Mesendoderm (in vitro differentiated cells): ENCODE data around the gene PBX4.

Experiments
- DNase-seq: peaks from one replicate; pipeline ENCODE4 v3.0.0; 2013
- H2AK5ac ChIP-seq: 2 replicates; pipeline ENCODE4 v1.6.1; 2013; ENCODE audit warnings: low read length, inconsistent platforms
- H2BK120ac ChIP-seq: 2 replicates; pipeline ENCODE4 v1.6.1; 2013; ENCODE audit warnings: low read depth, mild to moderate bottlenecking, low read length, moderate library complexity, mixed read lengths
- H2BK15ac ChIP-seq: replicated peaks from 2 replicates; pipeline ENCODE4 v1.6.1; 2013; ENCODE audit warnings: low read depth, mild to moderate bottlenecking, moderate library complexity
- H2BK5ac ChIP-seq: 2 replicates; pipeline ENCODE4 v1.6.1; 2013; ENCODE audit warnings: low read length, inconsistent platforms
- H3K18ac ChIP-seq: 2 replicates; pipeline ENCODE4 v1.6.1; 2013; ENCODE audit warnings: mild to moderate bottlenecking, low read length, mixed read lengths
- H3K23ac ChIP-seq: one replicate; pipeline ENCODE4 v1.6.1; 2013; ENCODE audit warnings: low read length
- H3K27ac ChIP-seq: 2 replicates; pipeline ENCODE4 v1.5.1; 2013; ENCODE audit warnings: low read depth, mild to moderate bottlenecking, inconsistent platforms, low read length, moderate library complexity
- H3K27me3 ChIP-seq: 2 replicates; pipeline ENCODE4 v1.6.1; 2013; ENCODE audit warnings: low read length, control low read depth, mild to moderate bottlenecking, inconsistent platforms; ENCODE audit not compliant: insufficient read depth, poor library complexity
- H3K36me3 ChIP-seq: 2 replicates; pipeline ENCODE4 v1.6.1; 2013; ENCODE audit warnings: low read length, inconsistent platforms; ENCODE audit not compliant: control insufficient read depth, insufficient read depth
- H3K4ac ChIP-seq: one replicate; pipeline ENCODE4 v1.6.1; 2013; ENCODE audit warnings: low read depth, mild to moderate bottlenecking, low read length, moderate library complexity
- H3K4me1 ChIP-seq: 2 replicates; pipeline ENCODE4 v1.6.1; 2013; ENCODE audit warnings: low read depth, low read length, inconsistent platforms; ENCODE audit not compliant: control insufficient read depth
- H3K4me2 ChIP-seq: 2 replicates; pipeline ENCODE4 v1.6.1; 2013; ENCODE audit warnings: low read length
- H3K4me3 ChIP-seq: 2 replicates; pipeline ENCODE4 v1.5.1; 2013; ENCODE audit warnings: mild to moderate bottlenecking, low read length
- H3K56ac ChIP-seq: one replicate; pipeline ENCODE4 v1.6.1; 2013; ENCODE audit warnings: low read length
- H3K79me1 ChIP-seq: 2 replicates; pipeline ENCODE4 v1.6.1; 2013; ENCODE audit warnings: low read length, inconsistent platforms
- H3K79me2 ChIP-seq: 2 replicates; pipeline ENCODE4 v1.6.1; 2013; ENCODE audit warnings: mild to moderate bottlenecking, low read length; ENCODE audit not compliant: control insufficient read depth, insufficient read depth
- H3K9ac ChIP-seq: 2 replicates; pipeline ENCODE4 v1.6.1; 2013; ENCODE audit warnings: low read length, inconsistent platforms
- H4K5ac ChIP-seq: one replicate; pipeline ENCODE4 v1.6.1; 2013; ENCODE audit warnings: low read length
- H4K8ac ChIP-seq: one replicate; pipeline ENCODE4 v1.6.1; 2013; ENCODE audit warnings: low read depth, mild to moderate bottlenecking, control low read depth, low read length, moderate library complexity
- WGBS: extraction: QIAGEN DNeasy Blood & Tissue Kit; methylation state at CpG from one replicate; pipeline ENCODE4 v1.1.7; 2013; ENCODE audit warnings: low lambda C conversion rate, missing lambda C conversion rate; ENCODE audit not compliant: insufficient coverage; ENCODE audit errors: extremely low coverage; 5-methylcytosine and 5-hydroxymethylcytosine counted together

The PBX4 gene

DNA sequence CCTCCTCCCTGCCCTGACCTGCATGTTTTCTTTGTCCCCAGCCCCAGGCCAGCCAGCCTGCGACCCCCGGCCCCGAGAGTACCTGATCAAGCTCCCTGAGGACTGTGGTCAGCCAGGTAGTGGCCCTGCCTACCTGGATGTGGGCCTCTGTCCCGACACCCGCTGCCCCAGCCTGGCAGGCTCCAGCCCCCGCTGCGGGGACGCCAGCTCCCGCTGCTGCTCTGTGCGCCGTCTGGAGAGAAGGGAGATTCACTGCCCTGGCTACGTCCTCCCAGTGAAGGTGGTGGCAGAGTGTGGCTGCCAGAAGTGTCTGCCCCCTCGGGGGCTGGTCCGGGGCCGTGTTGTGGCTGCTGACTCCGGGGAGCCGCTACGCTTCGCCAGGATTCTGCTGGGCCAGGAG, 74.8 kb downstream of the PBX4 start:
- Histone ChIP-seq H2AK5ac (no peak overlapping the region), H2BK5ac (no peak overlapping the region), H3K27me3 (peaks cover 2% of the 10 kb centered on the region), H3K23ac (no peak overlapping the region), H3K18ac (no peak overlapping the region), H3K79me1 (no peaks in the 10 kb centered on the region), H4K5ac (no peak overlapping the region), H3K4me1 (peaks cover 2% of the 10 kb centered on the region), H3K4ac (no peak overlapping the region), H2BK15ac (no peak overlapping the region), H3K4me2 (no peak overlapping the region), H3K27ac (no peak overlapping the region), H4K8ac (no peak overlapping the region), H3K9ac (no peak overlapping the region), H2BK120ac (no peak overlapping the region), H3K79me2 (no peaks in the 10 kb centered on the region), H3K36me3 (no peaks in the 10 kb centered on the region), H3K4me3 (no peak overlapping the region), H3K56ac (no peak overlapping the region)
- WGBS = no CpG with 5 or more reads among the region's 19 CpGs
- no peak for DNase-seq

DNA sequence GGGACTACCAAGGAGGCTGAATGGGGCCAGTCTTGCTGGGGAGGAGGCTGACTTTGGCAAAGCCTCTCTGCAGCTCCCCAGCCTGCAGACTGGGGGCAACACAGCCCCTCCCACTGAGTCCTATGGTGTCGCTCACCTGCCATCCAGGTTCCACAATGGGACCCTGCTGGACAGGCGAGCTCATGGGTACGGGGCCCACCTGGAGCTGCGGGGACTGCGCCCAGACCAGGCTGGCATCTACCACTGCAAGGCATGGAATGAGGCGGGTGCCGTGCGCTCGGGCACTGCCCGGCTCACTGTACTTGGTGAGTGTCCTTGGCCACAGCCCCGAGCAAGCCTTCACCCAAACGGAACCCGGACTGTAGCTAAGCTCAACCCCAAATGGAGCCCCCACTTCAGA, 75.4 kb downstream of the PBX4 start:
- Histone ChIP-seq H3K9ac (no peak overlapping the region), H2AK5ac (no peak overlapping the region), H4K8ac (no peak overlapping the region), H3K4me3 (no peak overlapping the region), H4K5ac (no peak overlapping the region), H3K23ac (no peak overlapping the region), H3K4ac (no peak overlapping the region), H3K27me3 (peaks cover 2% of the 10 kb centered on the region), H2BK15ac (no peak overlapping the region), H3K18ac (no peak overlapping the region), H3K56ac (no peak overlapping the region), H3K79me1 (no peaks in the 10 kb centered on the region), H3K4me2 (no peak overlapping the region), H2BK120ac (no peak overlapping the region), H3K27ac (no peak overlapping the region), H3K36me3 (no peaks in the 10 kb centered on the region), H2BK5ac (no peak overlapping the region), H3K79me2 (no peaks in the 10 kb centered on the region), H3K4me1 (peaks cover 2% of the 10 kb centered on the region)
- WGBS = no CpG with 5 or more reads among the region's 13 CpGs
- DNase-seq = no peak

DNA sequence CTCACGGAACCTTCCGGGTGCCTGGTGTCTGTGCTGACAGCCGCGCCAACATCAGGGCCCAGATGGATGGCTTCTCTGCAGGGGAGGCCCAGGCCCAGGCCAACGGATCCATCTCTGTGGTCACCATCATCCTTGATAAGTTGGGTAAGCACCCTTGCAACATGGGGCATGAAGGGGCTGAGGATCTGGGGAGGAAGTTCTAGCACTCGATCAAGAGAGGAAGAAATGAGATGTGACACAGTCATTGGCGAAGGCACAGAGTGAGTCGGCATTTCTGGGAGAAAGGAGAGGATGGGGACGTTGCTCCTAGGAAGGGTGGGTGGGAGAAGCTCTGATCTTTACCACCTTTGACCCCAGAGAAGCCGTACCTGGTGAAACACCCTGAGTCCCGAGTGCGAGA, 76.0 kb downstream of the PBX4 start:
- no peak overlapping the region for H3K23ac ChIP-seq
- H3K4me1 ChIP-seq = peaks cover 2% of the 10 kb centered on the region
- no peak overlapping the region for H3K18ac ChIP-seq
- no peaks in the 10 kb centered on the region for H3K79me1 ChIP-seq
- no peaks in the 10 kb centered on the region for H3K36me3 ChIP-seq
- no peak overlapping the region for H3K56ac ChIP-seq
- H4K8ac ChIP-seq = no peak overlapping the region
- no peak overlapping the region for H2BK5ac ChIP-seq
- no peak for DNase-seq
- H3K27me3 ChIP-seq = peaks cover 2% of the 10 kb centered on the region
- no peak overlapping the region for H2BK15ac ChIP-seq
- no peak overlapping the region for H3K9ac ChIP-seq
- H3K4me2 ChIP-seq = no peak overlapping the region
- H3K4ac ChIP-seq = no peak overlapping the region
- no CpG with 5 or more reads among the region's 12 CpGs for WGBS
- H3K4me3 ChIP-seq = no peak overlapping the region
- no peak overlapping the region for H2AK5ac ChIP-seq
- no peak overlapping the region for H2BK120ac ChIP-seq
- no peak overlapping the region for H4K5ac ChIP-seq
- no peak overlapping the region for H3K27ac ChIP-seq
- H3K79me2 ChIP-seq = no peaks in the 10 kb centered on the region

DNA sequence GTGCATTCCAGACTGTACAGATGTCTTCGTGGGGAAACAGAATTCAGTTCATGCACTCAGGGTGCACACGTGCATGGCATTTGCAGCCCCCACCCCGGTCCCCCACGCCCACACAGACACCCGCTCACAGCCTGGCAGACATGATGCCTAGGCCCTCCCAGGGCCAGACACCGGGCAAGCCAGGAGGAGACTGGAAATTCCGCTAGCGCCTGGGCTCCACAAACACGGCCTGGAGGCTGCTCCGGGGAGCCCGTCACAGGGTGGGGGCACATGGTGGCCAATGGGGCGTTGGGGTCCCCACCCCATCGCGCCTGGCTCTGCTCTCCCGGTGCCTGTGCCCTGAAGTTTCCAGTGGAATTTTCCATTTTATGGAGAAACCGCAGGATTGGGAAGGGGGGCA, 76.9 kb downstream of the PBX4 start:
- DNase-seq = no peak
- no peak overlapping the region for H4K5ac ChIP-seq
- no peak overlapping the region for H3K18ac ChIP-seq
- no peak overlapping the region for H4K8ac ChIP-seq
- peaks cover 2% of the 10 kb centered on the region for H3K27me3 ChIP-seq
- H3K27ac ChIP-seq = no peak overlapping the region
- H3K4ac ChIP-seq = no peak overlapping the region
- no peaks in the 10 kb centered on the region for H3K79me1 ChIP-seq
- H2BK15ac ChIP-seq = no peak overlapping the region
- no peak overlapping the region for H3K4me2 ChIP-seq
- no peak overlapping the region for H2BK120ac ChIP-seq
- no peak overlapping the region for H2BK5ac ChIP-seq
- no peak overlapping the region for H3K9ac ChIP-seq
- no peaks in the 10 kb centered on the region for H3K79me2 ChIP-seq
- H3K23ac ChIP-seq = no peak overlapping the region
- no peak overlapping the region for H3K4me3 ChIP-seq
- no peak overlapping the region for H2AK5ac ChIP-seq
- WGBS = no CpG with 5 or more reads among the region's 16 CpGs
- H3K36me3 ChIP-seq = no peaks in the 10 kb centered on the region
- no peak overlapping the region for H3K56ac ChIP-seq
- peaks cover 2% of the 10 kb centered on the region for H3K4me1 ChIP-seq

DNA sequence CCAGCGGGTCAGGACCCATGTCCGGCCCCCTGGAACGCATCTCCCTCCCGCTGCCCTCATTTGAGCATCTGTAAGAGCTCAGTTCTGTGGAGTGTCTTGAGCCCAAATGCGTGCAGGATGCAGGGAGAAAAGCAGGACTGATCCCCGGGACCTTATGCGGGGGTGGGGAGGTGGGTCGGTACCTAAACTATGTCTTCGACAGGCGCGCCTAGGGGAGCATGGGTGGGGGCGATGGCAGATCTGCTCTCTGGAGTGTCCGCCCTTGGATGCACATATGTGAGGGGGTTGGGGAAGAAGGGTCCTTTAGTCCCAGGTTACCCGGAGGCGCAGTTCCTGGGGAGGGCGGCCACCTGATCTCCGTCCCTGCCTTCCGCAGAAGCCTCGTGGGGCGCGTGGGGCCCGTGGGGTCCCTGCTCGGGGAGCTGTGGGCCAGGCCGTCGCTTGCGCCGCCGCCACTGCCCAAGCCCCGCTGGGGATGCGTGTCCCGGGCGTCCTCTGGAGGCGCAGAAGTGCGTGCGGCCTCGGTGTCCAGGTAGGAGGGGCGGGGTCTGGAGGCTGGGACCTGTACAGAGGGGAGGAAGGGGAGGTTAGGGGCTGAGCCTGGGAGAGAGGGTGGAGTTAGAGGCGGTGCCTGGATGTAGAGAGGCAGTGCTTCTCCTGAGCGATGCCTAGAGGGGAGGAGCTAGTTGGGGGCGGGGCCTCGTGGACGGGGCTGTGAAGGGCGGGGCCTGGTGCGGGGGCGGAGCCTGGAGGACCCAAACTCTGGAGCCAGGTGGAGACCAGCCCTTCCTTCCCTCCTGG, 77.6 kb downstream of the PBX4 start:
- H2BK120ac ChIP-seq = no peak overlapping the region
- H3K27ac ChIP-seq = no peak overlapping the region
- H2AK5ac ChIP-seq = no peak overlapping the region
- no peak overlapping the region for H3K23ac ChIP-seq
- no peak overlapping the region for H2BK15ac ChIP-seq
- no peak overlapping the region for H3K18ac ChIP-seq
- no peak overlapping the region for H4K8ac ChIP-seq
- H3K27me3 ChIP-seq = peaks cover 2% of the 10 kb centered on the region
- peak; percentile 93 for DNase-seq
- H3K36me3 ChIP-seq = no peaks in the 10 kb centered on the region
- H3K56ac ChIP-seq = no peak overlapping the region
- H3K79me1 ChIP-seq = no peaks in the 10 kb centered on the region
- H3K4me3 ChIP-seq = no peak overlapping the region
- no peak overlapping the region for H2BK5ac ChIP-seq
- no peaks in the 10 kb centered on the region for H3K79me2 ChIP-seq
- no peak overlapping the region for H3K4ac ChIP-seq
- H4K5ac ChIP-seq = no peak overlapping the region
- H3K9ac ChIP-seq = peak overlapping the region; percentile 20
- no CpG with 5 or more reads among the region's 45 CpGs for WGBS
- H3K4me2 ChIP-seq = peak overlapping the region; percentile 8
- H3K4me1 ChIP-seq = peaks cover 2% of the 10 kb centered on the region
